Bronchial smooth muscle cell (primary cell): ENCODE results near the gene HIPK3. TPM values are rescaled to one million over a fixed set of nuclear protein-coding genes. Genes with fewer than 3 reads are reported as not detected.

Experiments used
- total RNA-seq: library from RNA; depleted of rRNA; stranded (reverse); fragments of >200 nt; gene quantifications from 2 replicates; pipeline ENCODE4 v1.2.1, GENCODE V29; 2014

Gene HIPK3
- 76.9 and 124 TPM in 2 replicates for total RNA-seq

DNA sequence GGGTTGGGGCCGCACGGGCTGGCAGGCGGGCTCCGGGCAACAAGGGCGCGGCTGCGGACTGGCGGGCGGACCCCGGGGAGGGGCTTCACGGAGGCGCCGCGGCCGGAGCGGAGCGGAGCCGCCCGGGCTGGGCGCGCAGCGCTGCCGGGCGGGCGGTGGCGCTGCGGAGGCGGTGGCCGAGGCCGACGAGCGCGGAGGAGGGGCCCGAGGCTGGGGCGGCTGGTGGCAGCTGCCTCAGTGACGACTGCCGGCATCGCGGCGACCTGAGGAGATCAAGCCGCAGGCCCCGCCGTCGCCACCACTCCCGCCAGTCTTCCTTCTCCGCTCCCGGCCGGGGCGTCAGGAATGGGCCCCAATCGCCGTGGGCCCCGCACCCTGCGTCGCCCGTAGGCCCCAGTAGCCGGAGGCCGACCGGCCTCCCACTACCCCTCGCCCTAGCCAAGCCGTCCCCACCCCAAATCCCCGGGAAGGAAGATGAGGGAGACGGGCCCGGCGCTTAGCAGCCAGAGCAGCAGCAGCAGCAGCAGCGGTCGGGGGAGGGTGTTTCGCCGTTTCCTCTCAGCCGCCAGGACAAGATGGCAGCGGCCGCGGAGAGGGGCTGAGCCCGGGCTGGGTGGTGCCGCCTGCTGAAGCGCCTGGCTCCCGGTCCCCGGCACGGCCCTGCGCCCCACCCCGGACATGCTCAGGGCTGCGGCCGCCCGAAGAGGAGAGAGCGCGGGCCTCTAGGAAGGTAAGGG, at the start of gene HIPK3:
Gene HIPK3, plus strand, starts transcription at position 222 of the 737 bp plus-strand sequence.

DNA sequence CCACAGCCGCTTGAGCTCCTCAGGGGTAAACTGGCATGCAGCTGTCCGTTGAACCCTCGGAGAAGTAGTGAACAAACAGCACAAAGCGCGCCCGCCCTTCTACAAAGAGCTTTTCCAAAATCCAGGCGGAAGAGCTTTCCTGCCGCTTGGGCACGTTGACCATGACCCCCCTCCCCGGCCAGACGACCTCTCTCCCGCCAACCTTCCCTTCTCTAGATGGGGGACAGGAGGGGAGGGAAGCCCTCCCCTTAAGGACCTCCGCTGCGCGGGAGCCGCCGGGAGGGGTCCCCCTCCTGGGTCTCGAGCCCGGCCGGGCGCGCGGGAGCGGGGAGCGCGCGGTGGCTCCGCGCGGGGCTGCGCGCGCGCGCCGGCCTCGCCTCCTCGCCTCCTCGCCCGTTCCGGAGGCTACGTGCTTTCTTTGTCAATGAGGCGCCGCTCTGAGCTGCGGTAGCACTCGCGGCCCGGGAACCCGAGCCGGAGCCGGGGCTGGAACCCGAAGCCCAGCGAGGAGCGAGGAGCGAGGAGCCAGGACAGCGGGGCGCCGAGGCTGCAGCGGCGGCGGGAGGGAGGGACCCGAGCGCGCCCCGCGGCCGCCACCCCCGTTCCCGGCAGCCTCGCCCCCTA, 118.6 kb downstream of the HIPK3 start, which contains the start of gene KIAA1549L:
Gene KIAA1549L, plus strand, starts transcription at position 421 of the 624 bp plus-strand sequence.

Other genes with a start within 250 kb of the HIPK3 start
- 3.0 and 5.7 TPM in 2 replicates for gene DEPDC7, start 241.5 kb upstream of the HIPK3 start, total RNA-seq
- 11.7 and 14.7 TPM in 2 replicates for gene TCP11L1, start 217.8 kb upstream of the HIPK3 start, total RNA-seq
- 17.6 and 25.8 TPM in 2 replicates for gene CSTF3, start 95.9 kb upstream of the HIPK3 start, total RNA-seq
- gene KIAA1549L, start 118.7 kb downstream of the HIPK3 start, total RNA-seq = 0.63 and 1.2 TPM in 2 replicates